AG10803 (cell line): ENCODE data around the gene GOLT1A.

Experiments used
- DNase-seq: peaks from one replicate; pipeline ENCODE4 v3.0.0; 2010; ENCODE audit warnings: low read depth
- H3K4me3 ChIP-seq: 2 replicates; pipeline ENCODE4 v1.5.1; 2011; ENCODE audit warnings: mild to moderate bottlenecking, low read length, control low read depth
- CTCF ChIP-seq: conservative IDR thresholded peaks from 2 replicates; pipeline ENCODE4 v1.5.1; 2011; ENCODE audit warnings: mild to moderate bottlenecking, low read length, control low read depth, inconsistent platforms

The GOLT1A gene

DNA sequence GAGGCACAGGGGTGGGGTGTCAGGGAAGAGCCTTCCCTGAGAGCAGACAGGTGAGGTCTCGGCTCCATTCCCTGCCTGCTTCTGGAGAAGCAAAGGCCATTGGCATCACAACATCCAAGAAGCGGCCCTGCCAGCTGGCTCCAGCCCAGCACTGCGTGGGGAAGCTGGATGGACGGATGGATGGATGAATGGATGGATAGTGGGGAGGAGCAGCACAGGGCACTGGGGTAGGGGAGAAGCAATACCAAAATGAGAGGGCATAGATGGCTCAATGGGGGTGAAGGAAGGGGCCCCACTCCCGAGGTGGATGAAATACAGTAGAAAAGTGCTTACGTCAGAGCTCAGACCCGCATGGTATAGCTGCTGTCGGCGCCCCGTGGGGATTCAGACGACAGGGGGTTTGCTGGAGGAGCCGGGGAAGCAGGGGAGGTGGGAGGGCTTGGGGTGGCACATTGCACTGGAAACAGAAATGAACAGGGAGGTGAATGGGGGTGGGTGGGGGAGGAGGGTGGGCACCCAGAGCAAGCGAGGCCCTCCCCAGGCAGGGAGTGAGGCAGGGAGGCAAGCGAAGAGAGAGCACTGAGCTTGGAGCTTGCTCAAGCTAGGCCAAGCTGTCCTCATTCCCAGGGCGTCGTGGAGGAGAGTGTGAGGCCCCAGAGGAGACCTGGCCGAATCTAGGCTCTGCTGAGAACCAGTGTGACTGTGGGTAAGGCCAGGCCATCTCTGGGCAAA lies 9.5 kb upstream of the GOLT1A start:
- DNase-seq: no peak
- no peak for TF ChIP-seq CTCF
- H3K4me3 ChIP-seq: no peak overlapping the region

GRCh38 chr1:204222764-204223055 lies 8.9 kb upstream of the GOLT1A start:
- no peak for TF ChIP-seq CTCF
- no peak for DNase-seq
- no peak overlapping the region for H3K4me3 ChIP-seq

DNA sequence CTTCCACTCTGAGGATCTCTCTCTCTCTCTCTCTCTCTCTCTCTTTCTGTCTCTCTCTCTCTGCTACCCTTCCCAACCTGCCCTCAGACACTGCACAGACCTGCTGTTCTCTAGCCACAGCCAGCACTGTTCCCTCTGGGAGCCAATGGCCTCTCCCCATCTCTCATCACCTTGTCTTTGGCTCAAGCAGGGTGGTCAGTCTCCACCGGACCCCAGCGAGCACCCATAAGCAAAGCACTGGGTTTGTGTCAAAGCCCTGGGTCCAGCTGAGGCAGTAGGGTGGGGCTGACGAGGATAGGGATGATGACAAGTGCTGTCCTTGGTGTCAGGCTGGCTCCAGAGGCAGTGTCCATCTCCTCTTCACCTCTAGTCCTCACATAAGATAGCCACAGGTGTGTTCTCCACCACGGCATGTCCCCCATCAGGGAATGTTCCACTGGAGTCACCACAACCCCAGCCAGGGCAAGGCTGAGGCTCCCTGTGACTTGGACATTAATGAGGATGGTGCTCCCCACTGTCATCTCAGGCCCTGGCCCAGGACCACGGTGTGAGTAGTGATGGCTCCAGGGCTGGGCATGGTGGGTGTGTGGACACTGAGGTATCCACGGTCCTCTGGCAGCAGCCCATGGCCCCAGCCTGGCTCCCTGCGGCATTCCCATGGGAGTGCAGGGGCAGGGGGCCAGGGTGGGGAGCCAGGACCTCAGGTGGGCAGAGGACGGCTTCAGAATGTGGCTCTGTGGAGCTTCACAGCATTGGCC lies 8.4 kb upstream of the GOLT1A start:
- H3K4me3 ChIP-seq: no peak overlapping the region
- TF ChIP-seq CTCF: no peak
- no peak for DNase-seq

DNA sequence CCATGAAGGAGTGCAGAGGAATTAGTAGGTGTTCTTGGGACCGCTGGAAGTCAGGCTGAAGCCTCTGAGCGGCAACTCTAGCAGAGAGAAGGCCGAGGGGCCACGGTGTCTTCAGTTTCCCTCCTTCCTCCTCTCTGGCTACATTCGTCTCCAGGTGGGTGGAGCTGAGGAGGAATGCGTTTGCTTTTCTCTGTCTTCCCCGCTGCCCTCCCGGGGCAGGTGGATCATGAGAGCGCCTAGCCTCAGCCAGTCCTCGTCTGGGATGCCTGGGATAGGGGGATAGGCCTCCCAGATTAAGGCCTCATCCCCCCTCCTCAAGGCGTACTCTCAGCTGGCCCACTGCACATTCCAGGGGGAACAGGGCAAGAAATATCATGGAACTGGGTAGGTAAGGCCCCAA lies 7.5 kb upstream of the GOLT1A start:
- DNase-seq: no peak
- H3K4me3 ChIP-seq: no peak overlapping the region
- no peak for TF ChIP-seq CTCF

GRCh38 chr1:204219971-204220616 lies 6.3 kb upstream of the GOLT1A start:
- DNase-seq: peak; percentile 52
- no peak for TF ChIP-seq CTCF

GRCh38 chr1:204218552-204218951 lies 4.8 kb upstream of the GOLT1A start:
- no peak overlapping the region for H3K4me3 ChIP-seq
- no peak for DNase-seq
- TF ChIP-seq CTCF: no peak

More at GRCh38 chr1:204219971-204220616, 6.3 kb upstream of the GOLT1A start:
- no peak overlapping the region for H3K4me3 ChIP-seq

- no peak for DNase-seq
- TF ChIP-seq CTCF: no peak
- H3K4me3 ChIP-seq: no peak overlapping the region
Observed at GRCh38 chr1:204217648-204218000, 3.8 kb upstream of the GOLT1A start.
